IMR-90 (cell line): ENCODE data around the gene DNAH8. TPM values are rescaled to one million over a fixed set of nuclear protein-coding genes. Genes with fewer than 3 reads are reported as not detected.

Experiments
- ATAC-seq: fragments of 200-7000 bp; cut with Tn5 transposase; 2 replicates; pipeline ENCODE4 v1.9.1; 2020; ENCODE audit warnings: low read depth, mild to moderate bottlenecking, moderate library complexity
- BruUV-seq: library from RNA; stranded (reverse); fragments of 400-500 nt; replicated peaks from 2 replicates; lab custom pipeline; 2021; lab: Mats Ljungman, UMichigan
- CTCF ChIA-PET: fragments of 300-600 bp; formaldehyde crosslinking; extraction: SDS; loops from one replicate; lab custom pipeline; 2021; ENCODE audit warnings: antibody characterized with exemption; lab: Yijun Ruan, JAX
- POLR2A ChIA-PET: fragments of 300-600 bp; sonication (Branson Sonifier 250); formaldehyde crosslinking; loops from one replicate; lab custom pipeline; 2022; ENCODE audit warnings: antibody characterized with exemption; ENCODE audit not compliant: unreplicated experiment; lab: Charles Lee
- DNase-seq: peaks from one replicate; pipeline ENCODE4 v3.0.0; 2013
- H2AFZ ChIP-seq: replicated peaks from 2 replicates; pipeline ENCODE3; 2013; ENCODE audit warnings: low read length, mild to moderate bottlenecking; ENCODE audit not compliant: poor library complexity
- H2AK5ac ChIP-seq: 2 replicates; pipeline ENCODE4 v1.6.1; 2013; ENCODE audit warnings: low read depth, low read length, inconsistent platforms
- H2AK9ac ChIP-seq: replicated peaks from 2 replicates; pipeline ENCODE3; 2013; ENCODE audit warnings: mild to moderate bottlenecking, low read depth, low read length, moderate library complexity; ENCODE audit not compliant: poor library complexity
- H2BK120ac ChIP-seq: 2 replicates; pipeline ENCODE4 v1.6.1; 2013; ENCODE audit warnings: low read depth, low read length, inconsistent platforms
- H2BK15ac ChIP-seq: 3 replicates; pipeline ENCODE4 v1.6.1; 2013; ENCODE audit warnings: low read depth, low read length, inconsistent platforms
- H2BK20ac ChIP-seq: 2 replicates; pipeline ENCODE4 v1.6.1; 2013; ENCODE audit warnings: low read depth, mild to moderate bottlenecking, inconsistent platforms, low read length, moderate library complexity
- H2BK5ac ChIP-seq: 2 replicates; pipeline ENCODE4 v1.6.1; 2013; ENCODE audit warnings: mild to moderate bottlenecking, low read depth, low read length, inconsistent platforms; ENCODE audit not compliant: poor library complexity, severe bottlenecking
- H3K14ac ChIP-seq: replicated peaks from 2 replicates; pipeline ENCODE4 v1.6.1; 2013; ENCODE audit warnings: low read depth, low read length, inconsistent platforms
- H3K18ac ChIP-seq: 2 replicates; pipeline ENCODE4 v1.6.1; 2013; ENCODE audit warnings: low read depth, low read length, control low read depth
- H3K23ac ChIP-seq: 2 replicates; pipeline ENCODE4 v1.6.1; 2013; ENCODE audit warnings: low read depth, low read length, inconsistent platforms
- H3K27ac ChIP-seq: 2 replicates; pipeline ENCODE4 v1.5.1; 2013; ENCODE audit warnings: mild to moderate bottlenecking, control low read depth, low read length; ENCODE audit not compliant: insufficient read depth
- H3K27me3 ChIP-seq: 2 replicates; pipeline ENCODE4 v1.6.1; 2013; ENCODE audit warnings: low read length; ENCODE audit not compliant: control insufficient read depth, insufficient read depth
- H3K36me3 ChIP-seq: 2 replicates; pipeline ENCODE4 v1.6.1; 2013; ENCODE audit warnings: low read length, mixed read lengths; ENCODE audit not compliant: control insufficient read depth, insufficient read depth
- H3K4ac ChIP-seq: 2 replicates; pipeline ENCODE4 v1.6.1; 2013; ENCODE audit warnings: low read depth, low read length, inconsistent platforms
- H3K4me1 ChIP-seq: 2 replicates; pipeline ENCODE4 v1.6.1; 2013; ENCODE audit warnings: low read length, mixed read lengths; ENCODE audit not compliant: control insufficient read depth, insufficient read depth
- H3K4me2 ChIP-seq: 2 replicates; pipeline ENCODE4 v1.6.1; 2013; ENCODE audit warnings: low read depth, mild to moderate bottlenecking, control low read depth, low read length, moderate library complexity
- H3K4me3 ChIP-seq: 2 replicates; pipeline ENCODE4 v1.5.1; 2013; ENCODE audit warnings: low read depth, mild to moderate bottlenecking, control low read depth, low read length, moderate library complexity; ENCODE audit not compliant: insufficient read depth
- H3K56ac ChIP-seq: 2 replicates; pipeline ENCODE4 v1.6.1; 2013; ENCODE audit warnings: low read length, inconsistent platforms; ENCODE audit not compliant: insufficient read depth; ENCODE audit errors: extremely low read depth
- H3K79me1 ChIP-seq, 2 experiments: 2 replicates each; pipeline ENCODE4 v1.6.1; 2013; ENCODE audit warnings: low read length in 2 of 2, inconsistent platforms in 1 of 2, low read depth in 1 of 2
- H3K9ac ChIP-seq: 2 replicates; pipeline ENCODE4 v1.6.1; 2013; ENCODE audit warnings: low read depth, low read length, control low read depth
- H3K9me1 ChIP-seq: 2 replicates; pipeline ENCODE4 v1.6.1; 2013; ENCODE audit warnings: low read length, inconsistent platforms; ENCODE audit not compliant: insufficient read depth
- H3K9me3 ChIP-seq: 2 replicates; pipeline ENCODE4 v1.6.1; 2013; ENCODE audit warnings: low read length; ENCODE audit not compliant: control insufficient read depth, insufficient read depth
- H4K20me1 ChIP-seq: 2 replicates; pipeline ENCODE4 v1.6.1; 2013; ENCODE audit warnings: low read length, inconsistent platforms; ENCODE audit not compliant: insufficient read depth
- H4K5ac ChIP-seq: 2 replicates; pipeline ENCODE4 v1.6.1; 2013; ENCODE audit warnings: mild to moderate bottlenecking, low read depth, low read length, control low read depth
- H4K8ac ChIP-seq, 2 experiments: 2 replicates each; pipeline ENCODE4 v1.6.1; 2013; ENCODE audit warnings: low read depth in 2 of 2, low read length in 2 of 2, control low read depth in 1 of 2, inconsistent platforms in 1 of 2
- H4K91ac ChIP-seq: 2 replicates; pipeline ENCODE4 v1.6.1; 2013; ENCODE audit warnings: low read depth, low read length, inconsistent platforms; ENCODE audit not compliant: insufficient read depth
- BHLHE40 ChIP-seq: fragments of 150-350 bp; IDR thresholded peaks from 2 replicates; pipeline ENCODE4 v1.6.1; 2016; ENCODE audit warnings: mild to moderate bottlenecking, low read depth, low read length
- CEBPB ChIP-seq: IDR thresholded peaks from 2 replicates; pipeline ENCODE4 v1.6.1; 2012; ENCODE audit warnings: low read depth, low read length, improper control_type of control experiment
- CHD1 ChIP-seq: IDR thresholded peaks from 2 replicates; pipeline ENCODE4 v1.6.1; 2012; ENCODE audit warnings: low read depth, low read length, improper control_type of control experiment
- CTCF ChIP-seq: conservative IDR thresholded peaks from 2 replicates; pipeline ENCODE4 v1.5.1; 2012; ENCODE audit warnings: mild to moderate bottlenecking, low read depth, low read length, improper control_type of control experiment
- FOS ChIP-seq: fragments of 150-350 bp; IDR thresholded peaks from 2 replicates; pipeline ENCODE4 v1.6.1; 2016; ENCODE audit warnings: low read depth, low read length
- MAFK ChIP-seq: IDR thresholded peaks from 2 replicates; pipeline ENCODE4 v1.6.1; 2012; ENCODE audit warnings: low read depth, low read length, improper control_type of control experiment
- MAZ ChIP-seq: IDR thresholded peaks from 2 replicates; pipeline ENCODE4 v1.6.1; 2012; ENCODE audit warnings: low read depth, mild to moderate bottlenecking, low read length, improper control_type of control experiment, moderate library complexity, borderline replicate concordance
- MXI1 ChIP-seq: IDR thresholded peaks from 2 replicates; pipeline ENCODE4 v1.6.1; 2012; ENCODE audit warnings: low read depth, mild to moderate bottlenecking, low read length, moderate library complexity, borderline replicate concordance
- NFE2L2 ChIP-seq: fragments of 150-350 bp; IDR thresholded peaks from 2 replicates; pipeline ENCODE4 v1.6.1; 2016; ENCODE audit warnings: low read depth, mild to moderate bottlenecking, low read length
- POLR2A ChIP-seq: IDR thresholded peaks from 2 replicates; pipeline ENCODE4 v1.6.1; 2012; ENCODE audit warnings: mild to moderate bottlenecking, low read depth, low read length
- RAD21 ChIP-seq: IDR thresholded peaks from 2 replicates; pipeline ENCODE4 v1.6.1; 2012; ENCODE audit warnings: low read length, improper control_type of control experiment
- RCOR1 ChIP-seq: IDR thresholded peaks from 2 replicates; pipeline ENCODE4 v1.6.1; 2012; ENCODE audit warnings: mild to moderate bottlenecking, low read length, improper control_type of control experiment; ENCODE audit not compliant: insufficient replicate concordance
- RFX5 ChIP-seq: IDR thresholded peaks from 2 replicates; pipeline ENCODE4 v1.8.0; 2012; ENCODE audit warnings: low read depth, mild to moderate bottlenecking, low read length, moderate library complexity
- SMC3 ChIP-seq: fragments of 150-350 bp; IDR thresholded peaks from 2 replicates; pipeline ENCODE4 v1.6.1; 2016; ENCODE audit warnings: low read depth, mild to moderate bottlenecking, antibody characterized with exemption, low read length, moderate library complexity
- WGBS, 2 experiments: methylation state at CpG; one replicate each; pipeline versions ENCODE4 v1.1.5 to v1.1.7; 2013; ENCODE audit warnings: missing lambda C conversion rate in 2 of 2; ENCODE audit not compliant: insufficient read length in 1 of 2; ENCODE audit errors: extremely low coverage in 2 of 2; 5-methylcytosine and 5-hydroxymethylcytosine counted together
- dilution Hi-C: fragments of 300-500 bp; cut with HindIII; formaldehyde crosslinking; loops from one replicate; pipeline ENCODE4 v1.14.3; 2018; ENCODE audit warnings: low sequenced_read_pairs; ENCODE audit not compliant: unreplicated experiment
- in situ Hi-C: fragments of 300-500 bp; cut with MboI; formaldehyde crosslinking; loops from 3 replicates; pipeline ENCODE4 v1.14.3; 2019; ENCODE audit warnings: low sequenced_read_pairs, inconsistent platforms, mixed read lengths
- intact Hi-C: fragments of 100-400 bp; cut with micrococcal nuclease; formaldehyde crosslinking; loops from 2 replicates; pipeline ENCODE4 v1.10.0; 2022
- polyA plus RNA-seq, 3 experiments: library from polyadenylated mRNA; depleted of rRNA; stranded (reverse); fragments of >200 nt; gene quantifications; 2 replicates each; pipeline ENCODE4 v1.2.3, GENCODE V29; 2012; ENCODE audit warnings: low replicate concordance in 1 of 3
- total RNA-seq: library from RNA; depleted of rRNA; stranded (reverse); fragments of >200 nt; gene quantifications from 2 replicates; pipeline ENCODE4 v1.2.3, GENCODE V29; 2012
- TF ChIP-seq, protein P1 (sequence below): fragments of 150-350 bp; IDR thresholded peaks from 2 replicates; pipeline ENCODE4 v1.6.1; 2016; ENCODE audit warnings: low read depth, mild to moderate bottlenecking, low read length, moderate library complexity, borderline replicate concordance
- TF ChIP-seq, protein P2 (sequence below): fragments of 150-350 bp; IDR thresholded peaks from 2 replicates; pipeline ENCODE4 v1.6.1; 2017; ENCODE audit warnings: mild to moderate bottlenecking, antibody characterized with exemption, low read length, low read depth

DNAH8 gene
- total and polyA plus RNA-seq, 2 of the 4 experiments (the other 2 are of a cell fraction) = not detected

DNA sequence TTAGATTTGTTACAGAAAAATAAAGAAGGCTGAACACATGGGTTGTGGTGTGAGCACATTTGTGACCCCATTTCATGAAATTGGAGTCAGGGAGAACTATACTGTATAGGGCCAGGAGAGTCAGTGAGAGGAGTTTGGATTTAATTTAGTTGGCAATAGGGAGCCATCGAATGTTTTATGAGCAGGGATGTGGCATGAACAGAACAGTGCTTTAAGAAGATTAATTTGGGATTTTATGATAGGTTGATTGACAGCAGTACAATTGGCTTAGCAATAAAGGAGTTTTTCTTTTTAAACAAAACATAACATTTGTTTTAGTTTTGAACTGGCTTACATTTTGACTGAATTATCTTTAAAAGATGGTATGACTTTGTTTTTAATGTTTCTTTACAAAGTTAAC lies 227.9 kb downstream of the DNAH8 start:
- dilution Hi-C loops (no loop called here), intact Hi-C loops (no loop called here), in situ Hi-C loops (no loop called here)
- Histone ChIP-seq H2AFZ (no peak overlapping the region), H3K27me3 (no peaks in the 10 kb centered on the region), H3K9ac (no peak overlapping the region), H4K8ac (no peak overlapping the region), H3K9me1 (no peaks in the 10 kb centered on the region), H3K4me1 (no peaks in the 10 kb centered on the region), H3K23ac (no peak overlapping the region), H2BK15ac (no peak overlapping the region), H2BK120ac (no peak overlapping the region), H4K91ac (no peak overlapping the region), H3K27ac (no peak overlapping the region), H3K56ac (no peak overlapping the region), H3K9me3 (no peaks in the 10 kb centered on the region), H3K4ac (no peak overlapping the region), H3K4me2 (no peak overlapping the region), H3K79me1 (no peaks in the 10 kb centered on the region), H2BK5ac (no peak overlapping the region), H2AK9ac (no peak overlapping the region), H3K36me3 (no peaks in the 10 kb centered on the region), H3K18ac (no peak overlapping the region), H2BK20ac (no peak overlapping the region), H4K20me1 (no peaks in the 10 kb centered on the region), H4K5ac (no peak overlapping the region), H3K4me3 (no peak overlapping the region), H3K14ac (no peak overlapping the region), H2AK5ac (no peak overlapping the region)
- no peak for DNase-seq
- BruUV-seq = no TSS peak
- ATAC-seq = no peak
- ChIA-PET POLR2A (no interaction called here), CTCF (interaction anchor here (0.8 kb wide), 1 partner anchor 10 kb away, joined by 3 read pairs; no protein-coding TSS in a partner anchor)
- no CpG with 5 or more reads among the region's 1 CpG for WGBS, 2 experiments
- TF ChIP-seq, protein P1, sequence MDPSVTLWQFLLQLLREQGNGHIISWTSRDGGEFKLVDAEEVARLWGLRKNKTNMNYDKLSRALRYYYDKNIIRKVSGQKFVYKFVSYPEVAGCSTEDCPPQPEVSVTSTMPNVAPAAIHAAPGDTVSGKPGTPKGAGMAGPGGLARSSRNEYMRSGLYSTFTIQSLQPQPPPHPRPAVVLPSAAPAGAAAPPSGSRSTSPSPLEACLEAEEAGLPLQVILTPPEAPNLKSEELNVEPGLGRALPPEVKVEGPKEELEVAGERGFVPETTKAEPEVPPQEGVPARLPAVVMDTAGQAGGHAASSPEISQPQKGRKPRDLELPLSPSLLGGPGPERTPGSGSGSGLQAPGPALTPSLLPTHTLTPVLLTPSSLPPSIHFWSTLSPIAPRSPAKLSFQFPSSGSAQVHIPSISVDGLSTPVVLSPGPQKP = no peak
- TF ChIP-seq MXI1 (no peak), RFX5 (no peak), CEBPB (no peak), MAZ (no peak), RAD21 (no peak), CHD1 (no peak), POLR2A (no peak), SMC3 (no peak), NFE2L2 (no peak), FOS (no peak), MAFK (no peak), RCOR1 (no peak), CTCF (no peak), BHLHE40 (no peak)
- TF ChIP-seq, protein P2, sequence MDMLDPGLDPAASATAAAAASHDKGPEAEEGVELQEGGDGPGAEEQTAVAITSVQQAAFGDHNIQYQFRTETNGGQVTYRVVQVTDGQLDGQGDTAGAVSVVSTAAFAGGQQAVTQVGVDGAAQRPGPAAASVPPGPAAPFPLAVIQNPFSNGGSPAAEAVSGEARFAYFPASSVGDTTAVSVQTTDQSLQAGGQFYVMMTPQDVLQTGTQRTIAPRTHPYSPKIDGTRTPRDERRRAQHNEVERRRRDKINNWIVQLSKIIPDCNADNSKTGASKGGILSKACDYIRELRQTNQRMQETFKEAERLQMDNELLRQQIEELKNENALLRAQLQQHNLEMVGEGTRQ = no peak
